ENCODE measurements around the gene NDUFS8. TPM values are rescaled to one million over a fixed set of nuclear protein-coding genes. Genes with fewer than 3 reads are reported as not detected.

Gene NDUFS8
- total RNA-seq, 1 experiment from 2014 or later = 214 TPM

GRCh38 chr11:68009391-68010089 lies 20.9 kb upstream of the NDUFS8 start:
- Histone ChIP-seq H3K4ac (ENCODE audit: low read depth, low read length) (no peak overlapping the region), H4K8ac (replicated peaks; ENCODE audit: insufficient read length, low read depth, low read length) (no peak overlapping the region), H2BK20ac (ENCODE audit: low read depth, low read length, poor library complexity, severe bottlenecking) (no peak overlapping the region), H3K79me2 (ENCODE audit: insufficient read depth, low read length) (no peaks in the 10 kb centered on the region), H2BK15ac (ENCODE audit: low read depth, low read length) (no peak overlapping the region), H3K4me2 (ENCODE audit: insufficient read depth, insufficient read length, low read length) (no peak overlapping the region), H3K9me3 (ENCODE audit: control insufficient read depth, low read depth, low read length) (no peaks in the 10 kb centered on the region), H2BK120ac (ENCODE audit: low read depth, low read length, poor library complexity, severe bottlenecking) (no peak overlapping the region), H3K27ac (ENCODE audit: insufficient read length, low read depth, low read length) (no peak overlapping the region), H3K27me3 (ENCODE audit: insufficient read depth, low read length) (no peaks in the 10 kb centered on the region), H4K91ac (ENCODE audit: insufficient read length, low read depth, low read length) (no peak overlapping the region), H2BK12ac (ENCODE audit: insufficient read length, low read depth, low read length) (no peak overlapping the region), H2AFZ (ENCODE audit: low read length) (no peak overlapping the region), H2AK5ac (ENCODE audit: insufficient read length, low read length) (no peak overlapping the region), H3K56ac (ENCODE audit: insufficient read length, low read depth, low read length) (no peak overlapping the region), H3K79me1 (ENCODE audit: insufficient read depth, low read depth, low read length, poor library complexity, severe bottlenecking) (no peaks in the 10 kb centered on the region), H3K18ac (ENCODE audit: insufficient read length, low read depth, low read length) (no peak overlapping the region), H3K23ac (ENCODE audit: insufficient read length, low read depth, low read length) (no peak overlapping the region), H3K4me1 (ENCODE audit: insufficient read depth, low read length) (no peaks in the 10 kb centered on the region; the same call in 1 of the 2 replicates), H4K20me1 (ENCODE audit: control insufficient read depth, insufficient read depth, insufficient read length) (no peaks in the 10 kb centered on the region), H4K5ac (ENCODE audit: insufficient read length, low read depth, low read length) (no peak overlapping the region), H3K14ac (ENCODE audit: insufficient read depth, low read length) (no peak overlapping the region; the same call in 1 of the 2 replicates), H3K23me2 (ENCODE audit: insufficient read length, low read depth, low read length, poor library complexity, severe bottlenecking) (no peaks in the 10 kb centered on the region), H3K9ac (ENCODE audit: extremely low read depth, insufficient read length, low read length) (no peak overlapping the region), H3T11ph (ENCODE audit: low read length) (no peak overlapping the region), H2BK5ac (ENCODE audit: insufficient read length, low read length) (no peak overlapping the region)
- H3K27me3 Mint-ChIP-seq (ENCODE audit: low read depth) = peaks cover 2% of the 10 kb centered on the region
- no peak for DNase-seq
- H3K27ac Mint-ChIP-seq = peak overlapping the region in 1 of 3 experiments; percentile 28; a peak in 1 of 7 replicates
- H3K4me1 Mint-ChIP-seq = peaks cover 18 to 37% of the 10 kb centered on the region in 2 experiments
- H3K4me3 Mint-ChIP-seq = no peak overlapping the region
- peaks cover 0 to 5% of the 10 kb centered on the region in 2 experiments; a peak in 1 of 5 replicates for H3K9me3 Mint-ChIP-seq
- WGBS (ENCODE audit: extremely low coverage, insufficient read length, low lambda C conversion rate) = no CpG with 5 or more reads among the region's 12 CpGs
- TF ChIP-seq CTCF (conservative IDR thresholded peaks at IDR 0.05) = peak; percentile 27; the same call in 1 of the 3 replicates
- H3K36me3 Mint-ChIP-seq (ENCODE audit: insufficient read depth in 1 of 3, low read depth in 3 of 3) = no peaks in the 10 kb centered on the region
